ENCODE measurements around the gene BCL11A. TPM values are rescaled to one million over a fixed set of nuclear protein-coding genes. Genes with fewer than 3 reads are reported as not detected.

Gene BCL11A
- total RNA-seq, 2 donors from 2014 or later = 0.81 TPM; not detected in 1

- Mint-ChIP-seq H3K4me1 (ENCODE audit: low read depth in 2 of 2) (peaks cover 21 to 25% of the 10 kb centered on the region in 2 donors), H3K4me3 (peak overlapping the region; percentile 90), H3K36me3 (no peaks in the 10 kb centered on the region), H3K27me3 (peaks cover 31 to 52% of the 10 kb centered on the region in 2 donors), H3K9me3 (no peaks in the 10 kb centered on the region), H3K27ac (no peak overlapping the region)
- no peak for DNase-seq (ENCODE audit: low spot score)
- ATAC-seq = peak; percentile 52 to 67
Observed at GRCh38 chr2:60555066-60555782, 1.8 kb upstream of the BCL11A start.

GRCh38 chr2:60554646-60555065 is 1.2 kb upstream of the BCL11A start:
- peak overlapping the region; percentile 90 for H3K4me3 Mint-ChIP-seq
- DNase-seq (ENCODE audit: low spot score) (no peak), ATAC-seq (peak in 1 of 2 donors; percentile 2)
- H3K27ac Mint-ChIP-seq = no peak overlapping the region
- no peaks in the 10 kb centered on the region for H3K36me3 Mint-ChIP-seq
- H3K27me3 Mint-ChIP-seq = peaks cover 29 to 47% of the 10 kb centered on the region in 2 donors
- H3K4me1 Mint-ChIP-seq (ENCODE audit: low read depth in 2 of 2) = peaks cover 25 to 30% of the 10 kb centered on the region in 2 donors
- H3K9me3 Mint-ChIP-seq = no peaks in the 10 kb centered on the region

- Mint-ChIP-seq H3K9me3 (no peaks in the 10 kb centered on the region), H3K27ac (no peak overlapping the region), H3K4me1 (ENCODE audit: low read depth in 2 of 2) (peaks cover 28 to 32% of the 10 kb centered on the region in 2 donors), H3K36me3 (no peaks in the 10 kb centered on the region), H3K4me3 (peak overlapping the region; percentile 90), H3K27me3 (peaks cover 26 to 46% of the 10 kb centered on the region in 2 donors)
- ATAC-seq = no peak
- no peak for DNase-seq (ENCODE audit: low spot score)
Observed at GRCh38 chr2:60554074-60554645, 706 bp upstream of the BCL11A start.

- Mint-ChIP-seq H3K9me3 (no peaks in the 10 kb centered on the region), H3K4me3 (peak overlapping the region; percentile 90), H3K4me1 (ENCODE audit: low read depth in 2 of 2) (peaks cover 29 to 36% of the 10 kb centered on the region in 2 donors), H3K36me3 (no peaks in the 10 kb centered on the region), H3K27me3 (peaks cover 32 to 56% of the 10 kb centered on the region in 2 donors), H3K27ac (no peak overlapping the region)
- DNase-seq (ENCODE audit: low spot score) = no peak
- ATAC-seq = no peak
Observed at GRCh38 chr2:60552851-60553494, 481 bp downstream of the BCL11A start.

GRCh38 chr2:60552078-60552850 is 1.2 kb downstream of the BCL11A start:
- Mint-ChIP-seq H3K27me3 (peaks cover 31 to 58% of the 10 kb centered on the region in 2 donors), H3K9me3 (no peaks in the 10 kb centered on the region)
- no peak for DNase-seq (ENCODE audit: low spot score)

GRCh38 chr2:60551240-60552077 is 2.0 kb downstream of the BCL11A start:
- H3K36me3 Mint-ChIP-seq = no peaks in the 10 kb centered on the region
- H3K4me1 Mint-ChIP-seq (ENCODE audit: low read depth in 2 of 2) = peaks cover 23 to 27% of the 10 kb centered on the region in 2 donors
- peaks cover 32 to 58% of the 10 kb centered on the region in 2 donors for H3K27me3 Mint-ChIP-seq
- no peak overlapping the region for H3K27ac Mint-ChIP-seq
- peak overlapping the region; percentile 66 for H3K4me3 Mint-ChIP-seq
- ATAC-seq (no peak), DNase-seq (ENCODE audit: low spot score) (no peak)
- no peaks in the 10 kb centered on the region for H3K9me3 Mint-ChIP-seq

More at GRCh38 chr2:60552078-60552850, 1.2 kb downstream of the BCL11A start:
- Mint-ChIP-seq H3K4me3 (peak overlapping the region; percentile 90), H3K27ac (no peak overlapping the region), H3K36me3 (no peaks in the 10 kb centered on the region), H3K4me1 (ENCODE audit: low read depth in 2 of 2) (peaks cover 27 to 33% of the 10 kb centered on the region in 2 donors)
- ATAC-seq = no peak

GRCh38 chr2:60550984-60551239 is 2.5 kb downstream of the BCL11A start:
- no peak for ATAC-seq
- Mint-ChIP-seq H3K4me1 (ENCODE audit: low read depth in 2 of 2) (peaks cover 23 to 26% of the 10 kb centered on the region in 2 donors), H3K4me3 (peak overlapping the region; percentile 39), H3K27me3 (peaks cover 38 to 58% of the 10 kb centered on the region in 2 donors), H3K9me3 (no peaks in the 10 kb centered on the region), H3K36me3 (no peaks in the 10 kb centered on the region), H3K27ac (no peak overlapping the region)
- DNase-seq (ENCODE audit: low spot score) = no peak

- ATAC-seq = peak; percentile 65 to 70
- Mint-ChIP-seq H3K36me3 (no peaks in the 10 kb centered on the region), H3K27ac (no peak overlapping the region), H3K4me1 (ENCODE audit: low read depth in 2 of 2) (peaks cover 18 to 20% of the 10 kb centered on the region in 2 donors), H3K4me3 (peak overlapping the region; percentile 83), H3K9me3 (no peaks in the 10 kb centered on the region), H3K27me3 (peaks cover 37 to 57% of the 10 kb centered on the region in 2 donors)
- DNase-seq (ENCODE audit: low spot score) = no peak
Observed at GRCh38 chr2:60550178-60550983, 3.1 kb downstream of the BCL11A start.

GRCh38 chr2:60549928-60550177 is 3.6 kb downstream of the BCL11A start:
- no peak for DNase-seq (ENCODE audit: low spot score)
- ATAC-seq = no peak
- Mint-ChIP-seq H3K36me3 (no peaks in the 10 kb centered on the region), H3K27me3 (peaks cover 39 to 60% of the 10 kb centered on the region in 2 donors), H3K9me3 (no peaks in the 10 kb centered on the region), H3K4me1 (ENCODE audit: low read depth in 2 of 2) (peaks cover 15 to 16% of the 10 kb centered on the region in 2 donors), H3K4me3 (peak overlapping the region; percentile 83), H3K27ac (no peak overlapping the region)

GRCh38 chr2:60549238-60549927 is 4.1 kb downstream of the BCL11A start:
- peak overlapping the region; percentile 83 for H3K4me3 Mint-ChIP-seq
- H3K27me3 Mint-ChIP-seq = peaks cover 39 to 65% of the 10 kb centered on the region in 2 donors
- peaks cover 15 to 16% of the 10 kb centered on the region in 2 donors for H3K4me1 Mint-ChIP-seq (ENCODE audit: low read depth in 2 of 2)
- no peaks in the 10 kb centered on the region for H3K9me3 Mint-ChIP-seq
- ATAC-seq (no peak), DNase-seq (ENCODE audit: low spot score) (no peak)
- H3K36me3 Mint-ChIP-seq = no peaks in the 10 kb centered on the region
- H3K27ac Mint-ChIP-seq = no peak overlapping the region

GRCh38 chr2:60548845-60549237 is 4.6 kb downstream of the BCL11A start:
- H3K27ac Mint-ChIP-seq = no peak overlapping the region
- H3K4me3 Mint-ChIP-seq = peak overlapping the region; percentile 73
- ATAC-seq = no peak
- peaks cover 15 to 16% of the 10 kb centered on the region in 2 donors for H3K4me1 Mint-ChIP-seq (ENCODE audit: low read depth in 2 of 2)
- H3K36me3 Mint-ChIP-seq = no peaks in the 10 kb centered on the region
- no peak for DNase-seq (ENCODE audit: low spot score)
- H3K9me3 Mint-ChIP-seq = no peaks in the 10 kb centered on the region
- H3K27me3 Mint-ChIP-seq = peaks cover 43 to 70% of the 10 kb centered on the region in 2 donors

GRCh38 chr2:60548311-60548710 is 5.1 kb downstream of the BCL11A start:
- DNase-seq (ENCODE audit: low spot score) = no peak
- no peaks in the 10 kb centered on the region for H3K9me3 Mint-ChIP-seq
- ATAC-seq = no peak
- no peaks in the 10 kb centered on the region for H3K36me3 Mint-ChIP-seq
- H3K4me1 Mint-ChIP-seq (ENCODE audit: low read depth in 2 of 2) = peaks cover 12 to 16% of the 10 kb centered on the region in 2 donors
- no peak overlapping the region for H3K4me3 Mint-ChIP-seq
- no peak overlapping the region for H3K27ac Mint-ChIP-seq
- H3K27me3 Mint-ChIP-seq = peaks cover 43 to 68% of the 10 kb centered on the region in 2 donors
